Activated T-cell treated with anti-CD3 and anti-CD28 coated beads for 4 hours (primary cell): Measurements from ENCODE around the gene C12orf75.

ENCODE experiments used
- DNase-seq: peaks from one replicate; pipeline ENCODE4 v3.0.0-alpha.2; 2020

C12orf75 gene

GRCh38 chr12:105420046-105420445 is 89.6 kb downstream of the C12orf75 start:
- no peak for DNase-seq

GRCh38 chr12:105420659-105421240 is 90.3 kb downstream of the C12orf75 start:
- DNase-seq = peak; percentile 34
